HepG2 (cell line): ENCODE results near the gene LTA. TPM values are rescaled to one million over a fixed set of nuclear protein-coding genes. Genes with fewer than 3 reads are reported as not detected.

ENCODE experiments used
- CCDC6 ChIP-seq: sonication (generic); formaldehyde crosslinking; IDR thresholded peaks from 2 replicates; pipeline ENCODE4 v1.8.1; 2022; ENCODE audit warnings: mild to moderate bottlenecking, missing genetic modification reagents, moderate library complexity
- FIP1L1 ChIP-seq: fragments of 200-400 bp; formaldehyde crosslinking; IDR thresholded peaks from 2 replicates; pipeline ENCODE4 v1.6.1; 2018; ENCODE audit warnings: low read depth, mild to moderate bottlenecking, low read length, moderate library complexity, borderline replicate concordance; ENCODE audit not compliant: insufficient read depth
- MAF1 ChIP-seq: sonication (generic); formaldehyde crosslinking; IDR thresholded peaks from 2 replicates; pipeline ENCODE4 v1.5.0; 2020; ENCODE audit warnings: missing genetic modification reagents, borderline replicate concordance
- SIX4 ChIP-seq: sonication (generic); formaldehyde crosslinking; IDR thresholded peaks from 2 replicates; pipeline ENCODE4 v1.4.0; 2020; ENCODE audit warnings: missing genetic modification reagents
- SMYD3 ChIP-seq: sonication (generic); formaldehyde crosslinking; IDR thresholded peaks from 2 replicates; pipeline ENCODE4 v1.8.1; 2023; ENCODE audit warnings: mild to moderate bottlenecking, missing genetic modification reagents
- TBL1XR1 ChIP-seq: fragments of 150-350 bp; IDR thresholded peaks from 2 replicates; pipeline ENCODE4 v1.6.1; 2014; ENCODE audit warnings: borderline replicate concordance, low read length; ENCODE audit not compliant: partially characterized antibody
- YY1 ChIP-seq: IDR thresholded peaks from 2 replicates; pipeline ENCODE4 v1.6.1; 2011; ENCODE audit warnings: low read length, low read depth, moderate library complexity, mild to moderate bottlenecking; ENCODE audit not compliant: insufficient read depth, insufficient replicate concordance
- ZNF124 ChIP-seq: sonication (generic); formaldehyde crosslinking; IDR thresholded peaks from 2 replicates; pipeline ENCODE4 v1.4.0; 2020; ENCODE audit warnings: missing genetic modification reagents
- ZNF24 ChIP-seq: fragments of 450-650 bp; IDR thresholded peaks from 2 replicates; pipeline ENCODE4 v1.6.1; 2017; ENCODE audit warnings: antibody characterized with exemption, mild to moderate bottlenecking
- ZNF484 ChIP-seq: sonication (generic); formaldehyde crosslinking; IDR thresholded peaks from 2 replicates; pipeline ENCODE4 v1.5.1; 2020; ENCODE audit warnings: mild to moderate bottlenecking, low read depth, missing genetic modification reagents, borderline replicate concordance
- ZNF563 ChIP-seq: sonication (generic); formaldehyde crosslinking; IDR thresholded peaks from 2 replicates; pipeline ENCODE4 v1.8.0; 2022; ENCODE audit warnings: mild to moderate bottlenecking, moderate library complexity, missing genetic modification reagents
- polyA plus RNA-seq, 8 experiments: library from polyadenylated mRNA; depleted of rRNA in 3 of 8; stranded (reverse) in 7 of 8; unstranded in 1 of 8; fragments of >200 nt; fragmentation: Illumina TruSeq in 4 of 8; extraction: Trizol in 4 of 8; gene quantifications; 2 replicates each; pipeline versions ENCODE4 v1.2.1 to v1.2.3, GENCODE V29; 2011 to 2016; ENCODE audit warnings: low read depth in 4 of 8, missing spikeins in 1 of 8, mixed read lengths in 1 of 8; ENCODE audit not compliant: insufficient read depth in 1 of 8
- total RNA-seq, 5 experiments: library from RNA; depleted of rRNA; stranded (reverse); fragments of >200 nt; fragmentation: Illumina TruSeq; extraction: Trizol; gene quantifications; 2 replicates each; pipeline ENCODE4 v1.2.3, GENCODE V29; 2016; ENCODE audit warnings: low read depth in 1 of 5
- TF ChIP-seq, protein P1 (sequence below): sonication (generic); formaldehyde crosslinking; IDR thresholded peaks from 2 replicates; pipeline ENCODE4 v1.4.0; 2020; ENCODE audit warnings: missing genetic modification reagents, mild to moderate bottlenecking, borderline replicate concordance
- TF ChIP-seq, protein P2 (sequence below): IDR thresholded peaks from 2 replicates; pipeline ENCODE4 v1.6.1; 2016; ENCODE audit warnings: low read depth, missing genetic modification reagents, missing compliant biosample characterization
- TF ChIP-seq, protein P3 (sequence below): sonication (generic); formaldehyde crosslinking; IDR thresholded peaks from 2 replicates; pipeline ENCODE4 v1.5.0; 2020; ENCODE audit warnings: missing genetic modification reagents, mild to moderate bottlenecking, borderline replicate concordance
- TF ChIP-seq, protein P4 (sequence below): sonication (generic); formaldehyde crosslinking; IDR thresholded peaks from 2 replicates; pipeline ENCODE4; 2020; ENCODE audit warnings: missing genetic modification reagents, mild to moderate bottlenecking, borderline replicate concordance
- TF ChIP-seq, protein P5 (sequence below): IDR thresholded peaks from 2 replicates; pipeline ENCODE4 v1.6.1; 2016; ENCODE audit warnings: mild to moderate bottlenecking

Gene LTA
- total and polyA plus RNA-seq, 2 of the 13 experiments (the other 11 are each of a cell fraction or from before 2014, with no cell fraction given), result 0.09 TPM; not detected in 1

DNA sequence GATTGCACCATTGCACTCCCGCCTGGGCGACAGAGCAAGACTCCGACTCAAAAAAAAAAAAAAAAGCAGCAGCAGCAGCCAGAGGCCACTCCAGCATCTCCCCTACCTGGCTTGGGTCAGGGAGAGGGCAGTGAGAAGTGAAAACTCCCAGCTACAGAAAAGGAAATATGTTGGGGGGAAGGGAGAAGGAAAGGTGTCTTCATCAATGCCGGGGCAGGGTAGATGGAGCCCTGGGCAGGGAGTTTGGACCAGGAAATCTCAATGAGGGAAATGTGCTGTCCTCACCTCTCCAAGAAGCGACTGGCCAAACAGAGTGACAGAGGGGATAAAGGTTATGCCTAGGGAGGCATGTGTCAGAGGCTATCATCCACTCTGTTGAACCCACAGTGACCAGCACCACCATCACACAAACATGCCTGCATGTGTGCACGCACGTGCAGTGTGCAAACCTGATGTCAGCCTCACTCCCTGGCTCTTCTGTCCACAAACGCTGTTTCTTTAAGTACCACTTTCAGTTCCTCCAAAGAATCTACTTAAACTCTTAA, 42.1 kb downstream of the LTA start (continued):
- TF ChIP-seq FIP1L1, result no peak
- TF ChIP-seq ZNF124 (CRISPR knock-in tag), result no peak
- TF ChIP-seq ZNF484 (CRISPR knock-in tag), result no peak
- TF ChIP-seq, protein P1, sequence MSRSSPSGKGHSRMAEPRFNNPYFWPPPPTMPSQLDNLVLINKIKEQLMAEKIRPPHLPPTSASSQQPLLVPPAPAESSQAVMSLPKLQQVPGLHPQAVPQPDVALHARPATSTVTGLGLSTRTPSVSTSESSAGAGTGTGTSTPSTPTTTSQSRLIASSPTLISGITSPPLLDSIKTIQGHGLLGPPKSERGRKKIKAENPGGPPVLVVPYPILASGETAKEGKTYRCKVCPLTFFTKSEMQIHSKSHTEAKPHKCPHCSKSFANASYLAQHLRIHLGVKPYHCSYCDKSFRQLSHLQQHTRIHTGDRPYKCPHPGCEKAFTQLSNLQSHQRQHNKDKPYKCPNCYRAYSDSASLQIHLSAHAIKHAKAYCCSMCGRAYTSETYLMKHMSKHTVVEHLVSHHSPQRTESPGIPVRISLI (CRISPR knock-in tag), result peak; percentile 75; the same call in 1 of the 2 replicates
- TF ChIP-seq, protein P2, sequence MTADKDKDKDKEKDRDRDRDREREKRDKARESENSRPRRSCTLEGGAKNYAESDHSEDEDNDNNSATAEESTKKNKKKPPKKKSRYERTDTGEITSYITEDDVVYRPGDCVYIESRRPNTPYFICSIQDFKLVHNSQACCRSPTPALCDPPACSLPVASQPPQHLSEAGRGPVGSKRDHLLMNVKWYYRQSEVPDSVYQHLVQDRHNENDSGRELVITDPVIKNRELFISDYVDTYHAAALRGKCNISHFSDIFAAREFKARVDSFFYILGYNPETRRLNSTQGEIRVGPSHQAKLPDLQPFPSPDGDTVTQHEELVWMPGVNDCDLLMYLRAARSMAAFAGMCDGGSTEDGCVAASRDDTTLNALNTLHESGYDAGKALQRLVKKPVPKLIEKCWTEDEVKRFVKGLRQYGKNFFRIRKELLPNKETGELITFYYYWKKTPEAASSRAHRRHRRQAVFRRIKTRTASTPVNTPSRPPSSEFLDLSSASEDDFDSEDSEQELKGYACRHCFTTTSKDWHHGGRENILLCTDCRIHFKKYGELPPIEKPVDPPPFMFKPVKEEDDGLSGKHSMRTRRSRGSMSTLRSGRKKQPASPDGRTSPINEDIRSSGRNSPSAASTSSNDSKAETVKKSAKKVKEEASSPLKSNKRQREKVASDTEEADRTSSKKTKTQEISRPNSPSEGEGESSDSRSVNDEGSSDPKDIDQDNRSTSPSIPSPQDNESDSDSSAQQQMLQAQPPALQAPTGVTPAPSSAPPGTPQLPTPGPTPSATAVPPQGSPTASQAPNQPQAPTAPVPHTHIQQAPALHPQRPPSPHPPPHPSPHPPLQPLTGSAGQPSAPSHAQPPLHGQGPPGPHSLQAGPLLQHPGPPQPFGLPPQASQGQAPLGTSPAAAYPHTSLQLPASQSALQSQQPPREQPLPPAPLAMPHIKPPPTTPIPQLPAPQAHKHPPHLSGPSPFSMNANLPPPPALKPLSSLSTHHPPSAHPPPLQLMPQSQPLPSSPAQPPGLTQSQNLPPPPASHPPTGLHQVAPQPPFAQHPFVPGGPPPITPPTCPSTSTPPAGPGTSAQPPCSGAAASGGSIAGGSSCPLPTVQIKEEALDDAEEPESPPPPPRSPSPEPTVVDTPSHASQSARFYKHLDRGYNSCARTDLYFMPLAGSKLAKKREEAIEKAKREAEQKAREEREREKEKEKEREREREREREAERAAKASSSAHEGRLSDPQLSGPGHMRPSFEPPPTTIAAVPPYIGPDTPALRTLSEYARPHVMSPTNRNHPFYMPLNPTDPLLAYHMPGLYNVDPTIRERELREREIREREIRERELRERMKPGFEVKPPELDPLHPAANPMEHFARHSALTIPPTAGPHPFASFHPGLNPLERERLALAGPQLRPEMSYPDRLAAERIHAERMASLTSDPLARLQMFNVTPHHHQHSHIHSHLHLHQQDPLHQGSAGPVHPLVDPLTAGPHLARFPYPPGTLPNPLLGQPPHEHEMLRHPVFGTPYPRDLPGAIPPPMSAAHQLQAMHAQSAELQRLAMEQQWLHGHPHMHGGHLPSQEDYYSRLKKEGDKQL (CRISPR knock-in tag), result no peak
- TF ChIP-seq, protein P3, sequence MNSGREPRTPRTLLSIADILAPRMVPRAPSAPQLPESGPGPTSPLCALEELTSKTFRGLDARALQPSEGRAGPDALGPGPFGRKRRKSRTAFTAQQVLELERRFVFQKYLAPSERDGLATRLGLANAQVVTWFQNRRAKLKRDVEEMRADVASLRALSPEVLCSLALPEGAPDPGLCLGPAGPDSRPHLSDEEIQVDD, result no peak
- TF ChIP-seq, protein P4, sequence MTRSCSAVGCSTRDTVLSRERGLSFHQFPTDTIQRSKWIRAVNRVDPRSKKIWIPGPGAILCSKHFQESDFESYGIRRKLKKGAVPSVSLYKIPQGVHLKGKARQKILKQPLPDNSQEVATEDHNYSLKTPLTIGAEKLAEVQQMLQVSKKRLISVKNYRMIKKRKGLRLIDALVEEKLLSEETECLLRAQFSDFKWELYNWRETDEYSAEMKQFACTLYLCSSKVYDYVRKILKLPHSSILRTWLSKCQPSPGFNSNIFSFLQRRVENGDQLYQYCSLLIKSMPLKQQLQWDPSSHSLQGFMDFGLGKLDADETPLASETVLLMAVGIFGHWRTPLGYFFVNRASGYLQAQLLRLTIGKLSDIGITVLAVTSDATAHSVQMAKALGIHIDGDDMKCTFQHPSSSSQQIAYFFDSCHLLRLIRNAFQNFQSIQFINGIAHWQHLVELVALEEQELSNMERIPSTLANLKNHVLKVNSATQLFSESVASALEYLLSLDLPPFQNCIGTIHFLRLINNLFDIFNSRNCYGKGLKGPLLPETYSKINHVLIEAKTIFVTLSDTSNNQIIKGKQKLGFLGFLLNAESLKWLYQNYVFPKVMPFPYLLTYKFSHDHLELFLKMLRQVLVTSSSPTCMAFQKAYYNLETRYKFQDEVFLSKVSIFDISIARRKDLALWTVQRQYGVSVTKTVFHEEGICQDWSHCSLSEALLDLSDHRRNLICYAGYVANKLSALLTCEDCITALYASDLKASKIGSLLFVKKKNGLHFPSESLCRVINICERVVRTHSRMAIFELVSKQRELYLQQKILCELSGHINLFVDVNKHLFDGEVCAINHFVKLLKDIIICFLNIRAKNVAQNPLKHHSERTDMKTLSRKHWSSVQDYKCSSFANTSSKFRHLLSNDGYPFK (CRISPR knock-in tag), result peak; percentile 54; the same call in 1 of the 2 replicates
- no peak for TF ChIP-seq CCDC6 (CRISPR knock-in tag)
- no peak for TF ChIP-seq ZNF24
- TF ChIP-seq SMYD3 (CRISPR knock-in tag), result peak; percentile 54; the same call in 1 of the 2 replicates
- TF ChIP-seq ZNF563 (CRISPR knock-in tag), result no peak
- no peak for TF ChIP-seq MAF1 (CRISPR knock-in tag)
- TF ChIP-seq YY1, result no peak
- no peak for TF ChIP-seq SIX4 (CRISPR knock-in tag)
- no peak for TF ChIP-seq TBL1XR1
- TF ChIP-seq, protein P5, sequence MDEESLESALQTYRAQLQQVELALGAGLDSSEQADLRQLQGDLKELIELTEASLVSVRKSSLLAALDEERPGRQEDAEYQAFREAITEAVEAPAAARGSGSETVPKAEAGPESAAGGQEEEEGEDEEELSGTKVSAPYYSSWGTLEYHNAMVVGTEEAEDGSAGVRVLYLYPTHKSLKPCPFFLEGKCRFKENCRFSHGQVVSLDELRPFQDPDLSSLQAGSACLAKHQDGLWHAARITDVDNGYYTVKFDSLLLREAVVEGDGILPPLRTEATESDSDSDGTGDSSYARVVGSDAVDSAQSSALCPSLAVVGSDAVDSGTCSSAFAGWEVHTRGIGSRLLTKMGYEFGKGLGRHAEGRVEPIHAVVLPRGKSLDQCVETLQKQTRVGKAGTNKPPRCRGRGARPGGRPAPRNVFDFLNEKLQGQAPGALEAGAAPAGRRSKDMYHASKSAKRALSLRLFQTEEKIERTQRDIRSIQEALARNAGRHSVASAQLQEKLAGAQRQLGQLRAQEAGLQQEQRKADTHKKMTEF (CRISPR knock-in tag), result no peak
